Measurements from ENCODE around the gene PPIL6. TPM values are rescaled to one million over a fixed set of nuclear protein-coding genes. Genes with fewer than 3 reads are reported as not detected.

PPIL6 gene
- total and polyA plus RNA-seq, 2 experiments from 2014 or later = 2.6 to 2.9 TPM

DNA sequence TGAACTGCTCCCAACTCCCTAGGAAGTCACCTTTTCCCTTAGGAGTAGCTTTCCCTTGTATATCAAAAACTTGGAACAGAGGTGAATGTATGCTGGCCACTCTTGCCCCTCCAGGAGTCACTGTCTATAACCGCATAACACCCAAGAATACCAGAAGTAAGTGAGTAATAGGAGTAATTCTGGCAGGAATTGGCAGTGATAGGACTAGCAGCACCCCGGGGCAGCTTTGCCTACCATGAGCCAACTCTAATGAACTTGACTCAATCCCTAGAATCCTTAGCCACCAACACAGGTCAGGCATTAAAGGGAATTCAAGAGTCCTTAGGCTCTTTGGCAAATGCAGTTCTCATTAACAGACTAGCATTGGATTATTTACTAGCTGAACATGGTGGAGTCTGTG, 29.4 kb downstream of the PPIL6 start:
- TF ChIP-seq EZH2phosphoT487 (IDR thresholded peaks at IDR 0.05; ENCODE audit: low read depth, severe bottlenecking, unreplicated experiment) (no peak), EZH2 (IDR thresholded peaks at IDR 0.05; ENCODE audit: borderline replicate concordance) (no peak)
- TF ChIP-seq, protein P1, sequence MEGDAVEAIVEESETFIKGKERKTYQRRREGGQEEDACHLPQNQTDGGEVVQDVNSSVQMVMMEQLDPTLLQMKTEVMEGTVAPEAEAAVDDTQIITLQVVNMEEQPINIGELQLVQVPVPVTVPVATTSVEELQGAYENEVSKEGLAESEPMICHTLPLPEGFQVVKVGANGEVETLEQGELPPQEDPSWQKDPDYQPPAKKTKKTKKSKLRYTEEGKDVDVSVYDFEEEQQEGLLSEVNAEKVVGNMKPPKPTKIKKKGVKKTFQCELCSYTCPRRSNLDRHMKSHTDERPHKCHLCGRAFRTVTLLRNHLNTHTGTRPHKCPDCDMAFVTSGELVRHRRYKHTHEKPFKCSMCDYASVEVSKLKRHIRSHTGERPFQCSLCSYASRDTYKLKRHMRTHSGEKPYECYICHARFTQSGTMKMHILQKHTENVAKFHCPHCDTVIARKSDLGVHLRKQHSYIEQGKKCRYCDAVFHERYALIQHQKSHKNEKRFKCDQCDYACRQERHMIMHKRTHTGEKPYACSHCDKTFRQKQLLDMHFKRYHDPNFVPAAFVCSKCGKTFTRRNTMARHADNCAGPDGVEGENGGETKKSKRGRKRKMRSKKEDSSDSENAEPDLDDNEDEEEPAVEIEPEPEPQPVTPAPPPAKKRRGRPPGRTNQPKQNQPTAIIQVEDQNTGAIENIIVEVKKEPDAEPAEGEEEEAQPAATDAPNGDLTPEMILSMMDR (IDR thresholded peaks at IDR 0.05; ENCODE audit: poor library complexity) = no peak
- H3K9me3 ChIP-seq (ENCODE audit: low read depth) = no peaks in the 10 kb centered on the region
- H3K4me2 ChIP-seq = no peak overlapping the region
- H3K79me2 ChIP-seq = no peaks in the 10 kb centered on the region
- no peaks in the 10 kb centered on the region for H3K9me2 ChIP-seq (replicated peaks; ENCODE audit: insufficient read depth)
- no peaks in the 10 kb centered on the region for H3K27me3 ChIP-seq
- no peak for DNase-seq (ENCODE audit: low spot score)
- H3K4me3 ChIP-seq = no peak overlapping the region
- no peak overlapping the region for H3K27ac ChIP-seq
- no peaks in the 10 kb centered on the region for H3K4me1 ChIP-seq (ENCODE audit: insufficient read depth)
- H2AFZ ChIP-seq = no peak overlapping the region
- 85% methylated on average over 2 of the region's 2 CpGs for WGBS (ENCODE audit: low lambda C conversion rate, missing lambda C conversion rate)
- H3K36me3 ChIP-seq (replicated peaks; ENCODE audit: insufficient read depth, low read depth) = no peaks in the 10 kb centered on the region
- no peaks in the 10 kb centered on the region for H4K20me1 ChIP-seq (ENCODE audit: insufficient read depth, poor library complexity, severe bottlenecking)

DNA sequence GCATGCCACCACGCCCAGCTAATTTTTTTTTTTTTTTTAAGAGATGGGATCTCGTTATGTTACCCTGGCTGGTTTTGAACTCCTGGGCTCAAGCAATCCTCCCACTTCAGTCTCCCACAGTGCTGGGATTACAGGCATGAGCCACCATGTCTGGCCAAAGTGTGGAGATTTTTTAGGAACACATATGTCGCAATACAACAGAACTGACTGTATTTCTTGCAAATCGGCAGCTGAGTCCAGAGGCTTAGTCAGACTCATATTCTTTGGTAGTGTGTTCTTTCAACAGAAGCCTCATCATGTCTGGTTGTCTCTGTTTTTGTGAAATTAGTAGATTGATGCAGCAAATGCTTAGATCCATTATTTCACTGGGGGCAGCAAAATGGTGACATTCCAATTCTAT, 34.2 kb downstream of the PPIL6 start:
- TF ChIP-seq EZH2 (IDR thresholded peaks at IDR 0.05; ENCODE audit: borderline replicate concordance) (no peak), EZH2phosphoT487 (IDR thresholded peaks at IDR 0.05; ENCODE audit: low read depth, severe bottlenecking, unreplicated experiment) (no peak)
- TF ChIP-seq, protein P1 (IDR thresholded peaks at IDR 0.05; ENCODE audit: poor library complexity) = no peak
- Histone ChIP-seq H3K36me3 (replicated peaks; ENCODE audit: insufficient read depth, low read depth) (no peaks in the 10 kb centered on the region), H3K27me3 (no peaks in the 10 kb centered on the region), H3K79me2 (no peaks in the 10 kb centered on the region), H3K9me2 (replicated peaks; ENCODE audit: insufficient read depth) (no peaks in the 10 kb centered on the region), H3K27ac (no peak overlapping the region), H3K9me3 (ENCODE audit: low read depth) (no peaks in the 10 kb centered on the region), H3K4me1 (ENCODE audit: insufficient read depth) (no peaks in the 10 kb centered on the region), H2AFZ (no peak overlapping the region), H4K20me1 (ENCODE audit: insufficient read depth, poor library complexity, severe bottlenecking) (no peaks in the 10 kb centered on the region), H3K4me2 (no peak overlapping the region), H3K4me3 (no peak overlapping the region)
- DNase-seq (ENCODE audit: low spot score) = no peak
- 83% methylated on average over 4 of the region's 4 CpGs for WGBS (ENCODE audit: low lambda C conversion rate, missing lambda C conversion rate)

DNA sequence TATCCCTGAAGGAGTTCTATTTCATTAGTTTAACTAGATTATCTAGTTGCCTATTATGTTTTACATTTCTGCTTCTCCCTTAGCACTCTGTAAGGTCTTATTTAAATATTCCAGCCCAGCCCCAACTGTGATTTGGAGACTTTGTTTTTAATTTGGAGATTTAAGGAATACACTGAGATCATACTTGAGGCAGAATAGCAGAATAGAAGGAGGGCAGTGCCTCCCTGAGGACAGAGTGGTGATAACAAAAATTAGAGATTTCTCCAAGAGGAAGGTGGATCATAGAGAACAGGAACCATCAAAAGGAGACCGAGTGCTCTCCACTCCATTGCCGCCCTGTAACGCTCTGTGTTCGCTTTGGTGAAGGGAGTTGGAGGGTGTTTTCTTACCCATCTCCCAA, 43.4 kb downstream of the PPIL6 start:
- WGBS (ENCODE audit: low lambda C conversion rate, missing lambda C conversion rate) = 75% methylated on average over 4 of the region's 4 CpGs
- TF ChIP-seq, protein P1 (IDR thresholded peaks at IDR 0.05; ENCODE audit: poor library complexity) = peak; percentile 35
- no peak for TF ChIP-seq EZH2 (IDR thresholded peaks at IDR 0.05; ENCODE audit: borderline replicate concordance)
- TF ChIP-seq EZH2phosphoT487 (IDR thresholded peaks at IDR 0.05; ENCODE audit: low read depth, severe bottlenecking, unreplicated experiment) = no peak
- H2AFZ ChIP-seq = no peak overlapping the region

More for the DNA sequence above, 43.4 kb downstream of the PPIL6 start:
- Histone ChIP-seq H3K9me2 (replicated peaks; ENCODE audit: insufficient read depth) (no peaks in the 10 kb centered on the region), H3K79me2 (no peaks in the 10 kb centered on the region), H4K20me1 (ENCODE audit: insufficient read depth, poor library complexity, severe bottlenecking) (no peaks in the 10 kb centered on the region), H3K4me2 (no peak overlapping the region), H3K4me3 (no peak overlapping the region), H3K27ac (no peak overlapping the region), H3K27me3 (no peaks in the 10 kb centered on the region), H3K4me1 (ENCODE audit: insufficient read depth) (no peaks in the 10 kb centered on the region), H3K9me3 (ENCODE audit: low read depth) (no peaks in the 10 kb centered on the region), H3K36me3 (replicated peaks; ENCODE audit: insufficient read depth, low read depth) (no peaks in the 10 kb centered on the region)
- DNase-seq (ENCODE audit: low spot score) = no peak

Measured in hepatocyte (in vitro differentiated cells).